Prostate gland (tissue), 2 donors: ENCODE data around the gene CGNL1.

ENCODE experiments used
- POLR2A ChIP-seq: fragments of 450-650 bp; IDR thresholded peaks from one replicate; pipeline ENCODE4 v1.6.1; 2016; ENCODE audit warnings: antibody characterized with exemption, mild to moderate bottlenecking
- TF ChIP-seq, protein P1 (sequence below), 4 experiments: fragments of 200-600 bp in 2 of 4; fragments of 450-650 bp in 2 of 4; sonication (generic) in 2 of 4; IDR thresholded peaks; 1 replicate in 3 of 4; 2 replicates in 1 of 4; pipeline ENCODE4 v1.5.1; 2016 to 2019; ENCODE audit warnings: antibody characterized with exemption in 4 of 4, mild to moderate bottlenecking in 2 of 4, moderate library complexity in 2 of 4

DNA sequence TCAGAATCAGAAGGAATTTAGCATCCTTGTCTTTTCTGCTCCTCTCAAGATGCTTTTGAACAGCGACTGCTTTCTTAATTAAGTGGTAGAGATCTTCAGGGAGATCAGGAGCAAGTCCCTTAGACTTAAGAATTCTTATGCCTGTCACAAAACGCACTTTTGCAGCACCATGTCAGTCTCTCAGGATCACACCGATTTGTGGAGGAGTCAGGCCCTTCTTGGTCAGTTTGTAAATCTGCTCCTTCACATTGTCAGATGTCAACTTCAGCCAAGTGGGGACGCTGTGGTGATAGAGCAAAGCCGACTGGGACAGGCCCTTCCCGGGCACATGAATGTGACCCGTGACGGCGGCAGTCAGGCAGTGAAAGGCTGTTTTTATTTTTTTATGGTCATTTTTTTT lies 179.7 kb downstream of the CGNL1 start:
- TF ChIP-seq, protein P1, sequence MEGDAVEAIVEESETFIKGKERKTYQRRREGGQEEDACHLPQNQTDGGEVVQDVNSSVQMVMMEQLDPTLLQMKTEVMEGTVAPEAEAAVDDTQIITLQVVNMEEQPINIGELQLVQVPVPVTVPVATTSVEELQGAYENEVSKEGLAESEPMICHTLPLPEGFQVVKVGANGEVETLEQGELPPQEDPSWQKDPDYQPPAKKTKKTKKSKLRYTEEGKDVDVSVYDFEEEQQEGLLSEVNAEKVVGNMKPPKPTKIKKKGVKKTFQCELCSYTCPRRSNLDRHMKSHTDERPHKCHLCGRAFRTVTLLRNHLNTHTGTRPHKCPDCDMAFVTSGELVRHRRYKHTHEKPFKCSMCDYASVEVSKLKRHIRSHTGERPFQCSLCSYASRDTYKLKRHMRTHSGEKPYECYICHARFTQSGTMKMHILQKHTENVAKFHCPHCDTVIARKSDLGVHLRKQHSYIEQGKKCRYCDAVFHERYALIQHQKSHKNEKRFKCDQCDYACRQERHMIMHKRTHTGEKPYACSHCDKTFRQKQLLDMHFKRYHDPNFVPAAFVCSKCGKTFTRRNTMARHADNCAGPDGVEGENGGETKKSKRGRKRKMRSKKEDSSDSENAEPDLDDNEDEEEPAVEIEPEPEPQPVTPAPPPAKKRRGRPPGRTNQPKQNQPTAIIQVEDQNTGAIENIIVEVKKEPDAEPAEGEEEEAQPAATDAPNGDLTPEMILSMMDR (IDR thresholded peaks at IDR 0.05), result no peak
- TF ChIP-seq POLR2A, result no peak
